Panc1 (cell line): ENCODE measurements around the gene GPX7. TPM values are rescaled to one million over a fixed set of nuclear protein-coding genes. Genes with fewer than 3 reads are reported as not detected.

Experiments
- ATAC-seq: fragments of 200-7000 bp; cut with Tn5 transposase; 2 replicates; pipeline ENCODE4 v1.9.1; 2020; ENCODE audit warnings: mild to moderate bottlenecking, moderate library complexity
- BruUV-seq: library from RNA; stranded (reverse); fragments of 400-500 nt; replicated peaks from 2 replicates; lab custom pipeline; 2021; lab: Mats Ljungman, UMichigan
- CTCF ChIA-PET: fragments of 300-600 bp; sonication (Branson Sonifier 250); formaldehyde crosslinking; loops from one replicate; lab custom pipeline; 2022; ENCODE audit warnings: antibody characterized with exemption; lab: Charles Lee
- POLR2A ChIA-PET: fragments of 300-600 bp; sonication (Branson Sonifier 250); formaldehyde crosslinking; loops from one replicate; lab custom pipeline; 2022; ENCODE audit warnings: antibody characterized with exemption; lab: Charles Lee
- DNase-seq: peaks from one replicate; pipeline ENCODE4 v3.0.0-alpha.2; 2010; ENCODE audit warnings: low read depth, low spot score
- H3K27ac ChIP-seq: 2 replicates; pipeline ENCODE4 v1.5.1; 2011; ENCODE audit warnings: mild to moderate bottlenecking, low read length, inconsistent platforms
- H3K27me3 ChIP-seq: fragments of 200-500 bp; sonication (Bioruptor generic); 2 replicates; pipeline ENCODE4 v1.6.0; 2014; ENCODE audit warnings: low read length, inconsistent platforms; ENCODE audit not compliant: control insufficient read depth, insufficient read depth
- H3K36me3 ChIP-seq: fragments of 200-500 bp; sonication (Bioruptor generic); 2 replicates; pipeline ENCODE4 v1.5.1; 2014; ENCODE audit warnings: inconsistent platforms, mild to moderate bottlenecking, low read length, moderate library complexity; ENCODE audit not compliant: control insufficient read depth, insufficient read depth
- H3K4me1 ChIP-seq: 2 replicates; pipeline ENCODE4 v1.5.1; 2011; ENCODE audit warnings: inconsistent platforms, mild to moderate bottlenecking, low read length, moderate library complexity; ENCODE audit not compliant: control insufficient read depth, insufficient read depth
- H3K4me3 ChIP-seq, 2 experiments: 2 replicates each; pipeline ENCODE4 v1.5.1; 2011 to 2012; ENCODE audit warnings: low read depth in 2 of 2, low read length in 2 of 2, mild to moderate bottlenecking in 2 of 2, inconsistent platforms in 1 of 2, moderate library complexity in 1 of 2
- H3K9me3 ChIP-seq: fragments of 200-500 bp; sonication (Bioruptor generic); 2 replicates; pipeline ENCODE4 v1.5.1; 2014; ENCODE audit warnings: low read depth, mild to moderate bottlenecking, inconsistent platforms, low read length, moderate library complexity; ENCODE audit not compliant: control insufficient read depth, insufficient read depth
- POLR2AphosphoS5 ChIP-seq: IDR thresholded peaks from 2 replicates; pipeline ENCODE4 v1.6.1; 2012; ENCODE audit warnings: mild to moderate bottlenecking, low read depth, low read length, moderate library complexity
- SIN3A ChIP-seq: IDR thresholded peaks from 2 replicates; pipeline ENCODE4 v1.6.1; 2012; ENCODE audit warnings: low read depth, mild to moderate bottlenecking, low read length, moderate library complexity, borderline replicate concordance; ENCODE audit not compliant: insufficient read depth
- TCF7L2 ChIP-seq: IDR thresholded peaks from 2 replicates; pipeline ENCODE4 v1.6.1; 2011; ENCODE audit warnings: mild to moderate bottlenecking, low read depth, low read length, inconsistent platforms
- in situ Hi-C: cut with HindIII; loops from 2 replicates; pipeline ENCODE4 v1.10.0; 2016; ENCODE audit warnings: low sequenced_read_pairs, low pct_unique_long_range_greater_than_20kb
- intact Hi-C: fragments of 100-400 bp; cut with micrococcal nuclease; formaldehyde crosslinking; loops from one replicate; pipeline ENCODE4 v1.10.0; 2022; ENCODE audit not compliant: unreplicated experiment
- total RNA-seq: library from RNA; stranded (reverse); gene quantifications from one replicate; pipeline ENCODE4 v1.2.1, GENCODE V29; 2021; ENCODE audit not compliant: unreplicated experiment
- TF ChIP-seq, protein P1 (sequence below), 2 experiments: IDR thresholded peaks; 2 replicates each; pipeline ENCODE4 v1.6.1; 2011 to 2012; ENCODE audit warnings: low read depth in 2 of 2, control low read depth in 1 of 2, low read length in 1 of 2, mild to moderate bottlenecking in 1 of 2, moderate library complexity in 1 of 2; ENCODE audit not compliant: insufficient read depth in 1 of 2
- TF ChIP-seq, protein P2 (sequence below): fragments of 450-650 bp; IDR thresholded peaks from 2 replicates; pipeline ENCODE4 v1.5.1; 2017; ENCODE audit warnings: mild to moderate bottlenecking

Gene GPX7
- total RNA-seq, 1 experiment from 2014 or later, result 11.2 TPM

DNA sequence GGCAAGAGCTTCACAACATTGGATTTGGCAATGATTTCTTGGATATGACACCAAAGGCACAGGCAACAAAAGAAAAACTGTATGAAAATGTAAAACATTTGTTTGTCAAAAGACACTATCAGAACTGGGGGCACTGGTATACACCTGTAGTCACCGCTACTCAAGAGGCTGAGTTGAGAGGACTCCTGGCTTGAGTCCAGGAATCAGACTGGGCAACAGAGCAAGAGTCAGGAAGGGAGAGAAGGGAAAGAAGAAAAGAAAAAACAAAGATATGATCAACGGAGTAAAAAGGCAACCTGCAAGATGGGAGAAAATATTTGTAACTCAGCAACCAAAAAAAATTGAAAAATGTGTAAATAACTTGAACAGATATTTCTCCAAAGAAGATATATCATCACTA is 43.2 kb upstream of the GPX7 start:
- ATAC-seq (no peak), DNase-seq (no peak)
- Histone ChIP-seq H3K4me3 (no peak overlapping the region), H3K27me3 (no peaks in the 10 kb centered on the region), H3K9me3 (no peaks in the 10 kb centered on the region), H3K27ac (no peak overlapping the region), H3K4me1 (peaks cover 10% of the 10 kb centered on the region), H3K36me3 (no peaks in the 10 kb centered on the region)
- ChIA-PET CTCF (no interaction called here), POLR2A (no interaction called here)
- intact Hi-C loops (no loop called here), in situ Hi-C loops (no loop called here)
- TF ChIP-seq SIN3A (no peak), POLR2AphosphoS5 (no peak), TCF7L2 (no peak)
- TF ChIP-seq, protein P1, sequence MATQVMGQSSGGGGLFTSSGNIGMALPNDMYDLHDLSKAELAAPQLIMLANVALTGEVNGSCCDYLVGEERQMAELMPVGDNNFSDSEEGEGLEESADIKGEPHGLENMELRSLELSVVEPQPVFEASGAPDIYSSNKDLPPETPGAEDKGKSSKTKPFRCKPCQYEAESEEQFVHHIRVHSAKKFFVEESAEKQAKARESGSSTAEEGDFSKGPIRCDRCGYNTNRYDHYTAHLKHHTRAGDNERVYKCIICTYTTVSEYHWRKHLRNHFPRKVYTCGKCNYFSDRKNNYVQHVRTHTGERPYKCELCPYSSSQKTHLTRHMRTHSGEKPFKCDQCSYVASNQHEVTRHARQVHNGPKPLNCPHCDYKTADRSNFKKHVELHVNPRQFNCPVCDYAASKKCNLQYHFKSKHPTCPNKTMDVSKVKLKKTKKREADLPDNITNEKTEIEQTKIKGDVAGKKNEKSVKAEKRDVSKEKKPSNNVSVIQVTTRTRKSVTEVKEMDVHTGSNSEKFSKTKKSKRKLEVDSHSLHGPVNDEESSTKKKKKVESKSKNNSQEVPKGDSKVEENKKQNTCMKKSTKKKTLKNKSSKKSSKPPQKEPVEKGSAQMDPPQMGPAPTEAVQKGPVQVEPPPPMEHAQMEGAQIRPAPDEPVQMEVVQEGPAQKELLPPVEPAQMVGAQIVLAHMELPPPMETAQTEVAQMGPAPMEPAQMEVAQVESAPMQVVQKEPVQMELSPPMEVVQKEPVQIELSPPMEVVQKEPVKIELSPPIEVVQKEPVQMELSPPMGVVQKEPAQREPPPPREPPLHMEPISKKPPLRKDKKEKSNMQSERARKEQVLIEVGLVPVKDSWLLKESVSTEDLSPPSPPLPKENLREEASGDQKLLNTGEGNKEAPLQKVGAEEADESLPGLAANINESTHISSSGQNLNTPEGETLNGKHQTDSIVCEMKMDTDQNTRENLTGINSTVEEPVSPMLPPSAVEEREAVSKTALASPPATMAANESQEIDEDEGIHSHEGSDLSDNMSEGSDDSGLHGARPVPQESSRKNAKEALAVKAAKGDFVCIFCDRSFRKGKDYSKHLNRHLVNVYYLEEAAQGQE (IDR thresholded peaks at IDR 0.05; ENCODE audit: insufficient read depth in 1 of 2, low read depth in 2 of 2, low read length in 1 of 2), result no peak
- TF ChIP-seq, protein P2, sequence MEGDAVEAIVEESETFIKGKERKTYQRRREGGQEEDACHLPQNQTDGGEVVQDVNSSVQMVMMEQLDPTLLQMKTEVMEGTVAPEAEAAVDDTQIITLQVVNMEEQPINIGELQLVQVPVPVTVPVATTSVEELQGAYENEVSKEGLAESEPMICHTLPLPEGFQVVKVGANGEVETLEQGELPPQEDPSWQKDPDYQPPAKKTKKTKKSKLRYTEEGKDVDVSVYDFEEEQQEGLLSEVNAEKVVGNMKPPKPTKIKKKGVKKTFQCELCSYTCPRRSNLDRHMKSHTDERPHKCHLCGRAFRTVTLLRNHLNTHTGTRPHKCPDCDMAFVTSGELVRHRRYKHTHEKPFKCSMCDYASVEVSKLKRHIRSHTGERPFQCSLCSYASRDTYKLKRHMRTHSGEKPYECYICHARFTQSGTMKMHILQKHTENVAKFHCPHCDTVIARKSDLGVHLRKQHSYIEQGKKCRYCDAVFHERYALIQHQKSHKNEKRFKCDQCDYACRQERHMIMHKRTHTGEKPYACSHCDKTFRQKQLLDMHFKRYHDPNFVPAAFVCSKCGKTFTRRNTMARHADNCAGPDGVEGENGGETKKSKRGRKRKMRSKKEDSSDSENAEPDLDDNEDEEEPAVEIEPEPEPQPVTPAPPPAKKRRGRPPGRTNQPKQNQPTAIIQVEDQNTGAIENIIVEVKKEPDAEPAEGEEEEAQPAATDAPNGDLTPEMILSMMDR, result no peak
- BruUV-seq, result no TSS peak

DNA sequence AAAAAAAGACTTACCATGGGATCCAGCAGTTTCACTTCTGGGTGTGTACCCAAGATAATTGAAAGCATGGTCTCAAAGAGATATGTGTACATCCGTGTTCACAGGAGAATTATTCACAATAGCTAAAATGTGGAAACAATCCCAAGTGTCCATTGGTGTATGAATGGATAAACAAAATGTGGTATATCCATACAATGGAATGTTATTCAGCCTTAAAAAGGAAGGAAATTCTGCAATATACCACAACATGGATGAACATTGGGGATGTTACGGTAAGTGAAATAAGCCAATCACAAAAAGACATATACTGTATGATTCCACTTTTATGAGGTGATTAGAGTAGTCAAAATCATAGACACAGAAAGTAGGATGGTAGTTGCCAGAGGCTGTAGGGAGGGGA is 42.3 kb upstream of the GPX7 start:
- ATAC-seq, result no peak
- H3K36me3 ChIP-seq, result no peaks in the 10 kb centered on the region
- no peak for DNase-seq
- peaks cover under 1% of the 10 kb centered on the region for H3K4me1 ChIP-seq
- H3K27me3 ChIP-seq, result no peaks in the 10 kb centered on the region
- BruUV-seq, result no TSS peak
- intact Hi-C loops (no loop called here), in situ Hi-C loops (no loop called here)
- H3K4me3 ChIP-seq, result no peak overlapping the region
- no peaks in the 10 kb centered on the region for H3K9me3 ChIP-seq
- no peak overlapping the region for H3K27ac ChIP-seq
- TF ChIP-seq POLR2AphosphoS5, result no peak
- TF ChIP-seq, protein P2, result no peak
- TF ChIP-seq, protein P1 (IDR thresholded peaks at IDR 0.05; ENCODE audit: insufficient read depth in 1 of 2, low read depth in 2 of 2, low read length in 1 of 2), result no peak
- TF ChIP-seq TCF7L2, result no peak
- TF ChIP-seq SIN3A, result no peak
- POLR2A ChIA-PET, result no interaction called here
- CTCF ChIA-PET, result no interaction called here
